ENCODE data around the gene HEPACAM2. TPM values are rescaled to one million over a fixed set of nuclear protein-coding genes. Genes with fewer than 3 reads are reported as not detected.

HEPACAM2 gene
- polyA plus RNA-seq, 3 donors from 2014 or later, result 0.11 TPM; not detected in 2

GRCh38 chr7:93231259-93231658, 5.0 kb upstream of the HEPACAM2 start:
- H3K4me1 Mint-ChIP-seq, result peaks cover 15 to 26% of the 10 kb centered on the region in 2 donors

DNA sequence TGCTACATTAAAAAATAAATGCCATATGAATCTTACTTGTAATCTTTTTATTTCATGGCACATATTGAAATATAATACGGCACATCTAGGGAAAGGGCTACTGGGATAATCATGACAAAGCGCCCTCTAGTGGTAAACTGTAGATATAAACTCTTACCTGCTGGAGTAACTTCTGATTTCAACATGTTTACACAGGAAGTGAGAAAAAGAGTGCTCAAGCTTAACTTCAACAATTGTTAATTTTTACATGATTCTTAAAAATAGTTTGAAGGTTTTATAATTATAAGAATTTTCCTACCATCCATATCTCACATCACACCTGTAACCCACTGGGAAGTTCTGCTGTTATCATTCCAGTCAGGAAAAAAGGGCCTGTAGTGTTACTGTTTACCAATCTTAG, 2.0 kb upstream of the HEPACAM2 start:
- Mint-ChIP-seq H3K4me3 (no peak overlapping the region), H3K27me3 (ENCODE audit: low read depth in 3 of 3) (peaks cover 0 to 7% (median 6%) of the 10 kb centered on the region in 3 donors), H3K9me3 (no peaks in the 10 kb centered on the region), H3K36me3 (no peaks in the 10 kb centered on the region), H3K4me1 (peaks cover 15 to 26% of the 10 kb centered on the region in 2 donors), H3K27ac (peak overlapping the region in 1 of 6 donors; percentile 60)
- DNase-seq, result peak; percentile 61 to 68 (median 66)

More at GRCh38 chr7:93231259-93231658, 5.0 kb upstream of the HEPACAM2 start:
- H3K9me3 Mint-ChIP-seq, result no peaks in the 10 kb centered on the region
- H3K4me3 Mint-ChIP-seq, result peak overlapping the region; percentile 92 to 100 (median 98)
- peak overlapping the region; percentile 89 to 98 (median 96) for H3K27ac Mint-ChIP-seq
- H3K36me3 Mint-ChIP-seq, result no peaks in the 10 kb centered on the region
- DNase-seq, result no peak
- peaks cover 0 to 7% (median 4%) of the 10 kb centered on the region in 3 donors for H3K27me3 Mint-ChIP-seq (ENCODE audit: low read depth in 3 of 3)

DNA sequence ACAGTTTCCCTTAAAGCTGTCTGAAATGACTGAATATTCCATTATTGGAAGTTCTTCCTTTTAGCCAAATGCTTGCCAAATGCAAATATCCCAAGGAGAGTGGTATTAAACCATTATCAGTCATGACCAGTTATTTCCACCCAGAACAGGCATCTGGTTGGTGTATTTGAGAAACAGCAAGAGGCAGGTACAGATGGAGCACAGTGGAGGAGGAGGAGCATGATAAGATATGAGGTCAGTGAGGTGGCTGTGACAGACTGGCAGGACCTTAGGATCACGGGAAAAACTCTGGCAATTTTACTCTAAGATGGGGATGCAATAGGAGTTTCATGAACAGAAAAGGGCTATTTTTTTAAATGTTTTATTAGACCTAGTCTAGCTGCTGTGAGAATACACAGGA, 6.4 kb downstream of the HEPACAM2 start:
- Mint-ChIP-seq H3K27ac (no peak overlapping the region), H3K36me3 (no peaks in the 10 kb centered on the region), H3K27me3 (ENCODE audit: low read depth in 3 of 3) (peaks cover 3 to 6% (median 5%) of the 10 kb centered on the region in 3 donors), H3K4me3 (no peak overlapping the region), H3K4me1 (no peaks in the 10 kb centered on the region), H3K9me3 (no peaks in the 10 kb centered on the region)
- DNase-seq, result no peak

DNA sequence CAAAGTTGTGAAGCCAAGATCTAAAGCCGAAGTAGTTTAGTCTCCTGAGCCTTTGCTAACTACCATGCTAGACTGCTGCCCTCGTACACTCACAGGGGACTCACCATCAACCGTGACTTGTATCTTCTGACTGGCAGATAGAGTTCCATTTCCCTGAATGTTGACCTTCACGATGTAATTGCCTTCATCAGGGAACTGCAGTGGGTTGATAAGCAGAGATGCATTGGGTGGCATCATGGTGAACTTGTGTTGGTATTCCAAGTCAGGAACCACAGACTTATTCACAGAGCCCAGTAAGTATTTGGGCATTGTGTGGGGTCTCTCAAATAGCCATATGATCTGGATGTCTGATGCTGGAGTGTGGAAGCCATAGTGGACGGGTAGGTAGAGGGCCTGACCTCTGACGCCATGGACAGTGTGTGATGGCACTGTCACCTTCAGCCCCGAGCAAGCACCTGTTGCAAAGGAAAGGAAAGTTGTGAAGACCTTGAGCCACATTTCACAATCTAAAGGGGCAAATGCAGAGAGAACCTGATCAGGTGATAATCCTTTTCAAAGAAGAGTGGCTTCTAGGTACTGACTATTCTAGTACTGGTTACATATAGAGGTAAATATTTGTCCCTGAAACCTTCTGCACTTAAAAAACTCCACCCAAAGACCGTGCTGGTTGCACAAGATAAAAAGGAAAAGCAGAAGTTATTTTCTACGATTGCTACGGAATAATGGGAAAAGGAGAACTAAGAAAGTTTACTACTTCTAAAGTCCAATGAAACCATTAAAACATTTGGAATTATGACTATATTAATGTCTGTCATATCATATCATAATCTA, 7.1 kb downstream of the HEPACAM2 start:
- no peak overlapping the region for H3K27ac Mint-ChIP-seq
- H3K36me3 Mint-ChIP-seq, result no peaks in the 10 kb centered on the region
- peaks cover 5 to 6% (median 6%) of the 10 kb centered on the region in 3 donors for H3K27me3 Mint-ChIP-seq (ENCODE audit: low read depth in 3 of 3)
- H3K4me3 Mint-ChIP-seq, result no peak overlapping the region
- no peaks in the 10 kb centered on the region for H3K4me1 Mint-ChIP-seq
- no peaks in the 10 kb centered on the region for H3K9me3 Mint-ChIP-seq
- DNase-seq, result no peak

DNA sequence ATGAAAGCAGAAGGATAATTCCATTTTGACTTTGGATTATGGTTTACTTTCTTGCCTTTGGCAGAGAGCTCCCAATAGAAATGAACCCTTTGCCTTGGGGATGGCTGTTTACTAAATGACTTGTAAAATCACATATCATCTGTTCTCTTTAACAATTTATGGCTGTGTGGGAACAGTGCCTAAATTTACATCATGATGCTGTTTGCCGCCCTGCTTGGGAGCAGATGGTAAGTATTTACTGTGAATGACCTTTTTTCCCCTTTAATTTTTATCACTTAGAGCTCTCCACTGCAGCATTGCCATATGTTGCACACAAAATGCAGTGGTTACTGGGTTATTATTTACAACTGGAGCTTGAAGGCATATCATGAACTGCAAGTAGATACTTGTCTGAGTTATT, 13.4 kb downstream of the HEPACAM2 start:
- Mint-ChIP-seq H3K4me3 (no peak overlapping the region), H3K27ac (no peak overlapping the region), H3K9me3 (no peaks in the 10 kb centered on the region), H3K27me3 (ENCODE audit: low read depth in 3 of 3) (peaks cover 5 to 13% (median 6%) of the 10 kb centered on the region in 3 donors), H3K36me3 (no peaks in the 10 kb centered on the region), H3K4me1 (no peaks in the 10 kb centered on the region)
- no peak for DNase-seq

GRCh38 chr7:93211228-93211818, 14.9 kb downstream of the HEPACAM2 start:
- Mint-ChIP-seq H3K27me3 (ENCODE audit: low read depth in 3 of 3) (peaks cover 5 to 17% (median 7%) of the 10 kb centered on the region in 3 donors), H3K36me3 (no peaks in the 10 kb centered on the region), H3K27ac (no peak overlapping the region), H3K9me3 (no peaks in the 10 kb centered on the region), H3K4me3 (no peak overlapping the region), H3K4me1 (no peaks in the 10 kb centered on the region)
- no peak for DNase-seq

GRCh38 chr7:93205046-93205445, 21.2 kb downstream of the HEPACAM2 start:
- Mint-ChIP-seq H3K9me3 (no peaks in the 10 kb centered on the region), H3K27ac (no peak overlapping the region), H3K36me3 (no peaks in the 10 kb centered on the region), H3K4me1 (no peaks in the 10 kb centered on the region), H3K27me3 (ENCODE audit: low read depth in 3 of 3) (peaks cover 2 to 18% (median 3%) of the 10 kb centered on the region in 3 donors), H3K4me3 (no peak overlapping the region)
- DNase-seq, result no peak

DNA sequence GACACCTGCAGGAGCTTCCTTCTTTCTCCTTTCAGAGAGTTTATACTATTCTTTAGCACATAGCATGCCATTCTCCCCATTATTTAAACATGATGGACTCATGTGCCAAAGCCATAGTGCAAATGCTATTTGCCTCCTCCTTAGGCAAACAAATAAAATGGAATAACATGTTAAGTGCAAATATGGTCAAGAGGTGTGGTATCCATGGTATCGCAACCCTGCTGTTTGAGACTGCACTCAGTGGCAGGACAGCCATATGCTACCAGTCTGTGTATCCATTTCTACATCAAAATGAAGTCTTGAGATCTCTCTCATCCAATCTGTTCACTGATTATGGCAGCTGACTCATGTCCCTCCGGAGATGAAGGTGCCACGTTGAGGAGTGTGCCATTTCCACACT, 22.8 kb downstream of the HEPACAM2 start:
- H3K4me1 Mint-ChIP-seq, result no peaks in the 10 kb centered on the region
- no peak overlapping the region for H3K4me3 Mint-ChIP-seq
- no peaks in the 10 kb centered on the region for H3K36me3 Mint-ChIP-seq
- H3K27ac Mint-ChIP-seq, result no peak overlapping the region
- peaks cover 3 to 14% (median 8%) of the 10 kb centered on the region in 3 donors for H3K27me3 Mint-ChIP-seq (ENCODE audit: low read depth in 3 of 3)
- DNase-seq, result no peak
- H3K9me3 Mint-ChIP-seq, result no peaks in the 10 kb centered on the region

- DNase-seq, result no peak
- no peak overlapping the region for H3K27ac Mint-ChIP-seq
- peaks cover 3 to 14% (median 10%) of the 10 kb centered on the region in 3 donors for H3K27me3 Mint-ChIP-seq (ENCODE audit: low read depth in 3 of 3)
- no peaks in the 10 kb centered on the region for H3K4me1 Mint-ChIP-seq
- no peaks in the 10 kb centered on the region for H3K36me3 Mint-ChIP-seq
- H3K4me3 Mint-ChIP-seq, result no peak overlapping the region
- H3K9me3 Mint-ChIP-seq, result no peaks in the 10 kb centered on the region
These were observed 23.5 kb downstream of the HEPACAM2 start for GRCh38 chr7:93202594-93203250.

- Mint-ChIP-seq H3K27me3 (ENCODE audit: low read depth in 3 of 3) (peaks cover 3 to 10% (median 10%) of the 10 kb centered on the region in 3 donors), H3K4me3 (no peak overlapping the region), H3K36me3 (no peaks in the 10 kb centered on the region), H3K9me3 (no peaks in the 10 kb centered on the region), H3K4me1 (no peaks in the 10 kb centered on the region), H3K27ac (no peak overlapping the region)
- DNase-seq, result no peak
These were observed 27.8 kb downstream of the HEPACAM2 start for GRCh38 chr7:93198472-93198871.

- Mint-ChIP-seq H3K4me3 (no peak overlapping the region), H3K27ac (no peak overlapping the region), H3K36me3 (no peaks in the 10 kb centered on the region), H3K27me3 (ENCODE audit: low read depth in 3 of 3) (peaks cover 2 to 10% (median 3%) of the 10 kb centered on the region in 3 donors), H3K4me1 (no peaks in the 10 kb centered on the region), H3K9me3 (no peaks in the 10 kb centered on the region)
- no peak for DNase-seq
These were observed 29.9 kb downstream of the HEPACAM2 start for GRCh38 chr7:93196336-93196735.

DNA sequence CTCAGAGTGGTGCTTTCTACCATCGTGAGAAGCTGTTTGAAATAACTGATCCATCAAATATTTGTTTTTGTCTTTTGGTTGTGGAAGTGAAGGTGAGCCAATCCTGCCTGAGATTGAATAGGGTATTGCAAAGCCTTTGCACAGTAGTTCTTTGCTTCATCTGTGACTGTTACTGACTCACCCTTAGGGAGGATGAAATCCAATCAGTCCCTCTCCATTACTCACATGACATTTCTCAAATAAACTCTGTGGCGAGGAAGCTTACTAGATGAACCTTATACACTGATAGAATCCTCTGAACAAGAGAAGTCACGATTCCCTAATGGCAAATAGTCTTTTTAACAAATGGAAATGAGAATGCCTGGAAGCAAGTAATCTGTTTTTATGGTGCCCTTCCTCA, 31.9 kb downstream of the HEPACAM2 start:
- H3K27me3 Mint-ChIP-seq (ENCODE audit: low read depth in 3 of 3), result peaks cover 2 to 17% (median 3%) of the 10 kb centered on the region in 3 donors
- H3K4me3 Mint-ChIP-seq, result no peak overlapping the region
- no peaks in the 10 kb centered on the region for H3K4me1 Mint-ChIP-seq
- no peaks in the 10 kb centered on the region for H3K36me3 Mint-ChIP-seq
- peak overlapping the region in 1 of 6 donors; percentile 10 for H3K27ac Mint-ChIP-seq
- no peak for DNase-seq
- no peaks in the 10 kb centered on the region for H3K9me3 Mint-ChIP-seq

DNA sequence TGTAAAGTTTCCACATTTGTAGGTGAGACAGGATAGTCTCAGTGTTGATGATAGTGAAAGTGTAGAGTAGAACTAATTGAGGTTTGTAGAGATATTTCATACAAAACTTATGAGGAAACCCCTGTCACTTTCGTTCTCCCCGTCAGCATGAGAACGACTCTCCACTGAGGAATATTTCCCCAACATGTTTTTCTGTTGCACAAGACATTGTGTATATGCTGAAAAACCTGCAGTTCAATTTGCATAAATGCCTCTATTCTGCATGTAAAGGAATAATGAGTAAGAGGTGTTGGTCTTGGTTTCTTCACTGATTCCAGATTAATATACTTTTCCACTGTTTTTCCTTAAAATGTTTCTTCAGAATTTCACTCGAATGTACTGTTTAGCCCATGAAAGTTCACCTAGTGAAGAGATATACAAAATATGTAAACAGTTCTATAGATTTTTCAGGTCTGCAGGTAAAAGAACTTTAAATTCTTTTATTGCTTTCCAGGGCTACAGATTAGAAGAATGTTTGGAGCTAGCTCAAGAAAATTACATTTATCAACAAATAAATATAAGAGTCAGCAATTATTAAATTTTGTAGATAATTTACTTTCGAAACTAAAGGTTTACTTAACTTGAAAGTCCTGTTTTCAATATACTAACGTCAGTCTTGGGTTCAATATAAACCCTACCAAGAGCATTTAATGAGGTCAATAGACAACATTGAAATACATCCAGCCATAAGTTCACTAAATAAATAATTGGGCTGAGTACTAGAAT, 37.2 kb downstream of the HEPACAM2 start:
- Mint-ChIP-seq H3K27me3 (ENCODE audit: low read depth in 3 of 3) (peaks cover 0 to 12% (median 2%) of the 10 kb centered on the region in 3 donors), H3K36me3 (no peaks in the 10 kb centered on the region), H3K4me1 (no peaks in the 10 kb centered on the region), H3K27ac (no peak overlapping the region), H3K4me3 (no peak overlapping the region), H3K9me3 (no peaks in the 10 kb centered on the region)
- no peak for DNase-seq
